Gastrocnemius medialis (tissue), 4 donors: ENCODE data around the gene GLI3.

Experiments
- CTCF ChIP-seq, 5 experiments: fragments of 450-650 bp in 3 of 5; fragments of 200-600 bp in 2 of 5; sonication (generic) in 2 of 5; IDR thresholded peaks in 4 of 5; conservative IDR thresholded peaks in 1 of 5; 1 replicate in 4 of 5; 2 replicates in 1 of 5; pipeline ENCODE4 v1.5.1; 2016 to 2019; ENCODE audit warnings: antibody characterized with exemption in 5 of 5, mild to moderate bottlenecking in 3 of 5, moderate library complexity in 3 of 5
- POLR2A ChIP-seq, 2 donors: fragments of 450-650 bp; IDR thresholded peaks; one replicate each; pipeline ENCODE4 v1.6.1; 2017; ENCODE audit warnings: antibody characterized with exemption in 2 of 2, mild to moderate bottlenecking in 2 of 2, moderate library complexity in 2 of 2

- no peak for TF ChIP-seq POLR2A (IDR thresholded peaks at IDR 0.05)
- TF ChIP-seq CTCF (IDR thresholded peaks at IDR 0.05 in 4 of 5, conservative IDR thresholded peaks at IDR 0.05 in 1 of 5): no peak
These were observed 183.2 kb downstream of the GLI3 start for GRCh38 chr7:42053834-42054233.
